HUDEP-2 (cell line): ENCODE results near the gene TBXAS1.

Experiments used
- DNase-seq, 76 experiments: peaks; one replicate each; lab custom pipeline; 2025; ENCODE audit not compliant: unreplicated experiment in 76 of 76; lab: John Stamatoyannopoulos, UW

The TBXAS1 gene

GRCh38 chr7:140059273-140060242, 230.5 kb downstream of the TBXAS1 start:
- peak in 75 of 76 experiments; percentile 59 to 97 (median 90) for DNase-seq

GRCh38 chr7:140060243-140060630, 231.2 kb downstream of the TBXAS1 start:
- DNase-seq = peak in 1 of 76 experiments; percentile 18

GRCh38 chr7:140060788-140061606, 231.9 kb downstream of the TBXAS1 start:
- peak in 75 of 76 experiments; percentile 34 to 93 (median 82) for DNase-seq

- DNase-seq = no peak
These were observed 232.5 kb downstream of the TBXAS1 start for GRCh38 chr7:140061607-140061930.

GRCh38 chr7:140062118-140062527, 233.1 kb downstream of the TBXAS1 start:
- peak in 5 of 76 experiments; percentile 12 to 29 (median 24) for DNase-seq

- peak in 72 of 76 experiments; percentile 5 to 84 (median 64) for DNase-seq
These were observed 233.7 kb downstream of the TBXAS1 start, which contains the start of gene PARP12 for GRCh38 chr7:140062528-140063299. TSS of gene PARP12 (minus strand) at chr7:140062951. CDS start at chr7:140062847, 104 bp downstream.

GRCh38 chr7:140067052-140067451, 238.0 kb downstream of the TBXAS1 start:
- no peak for DNase-seq

- DNase-seq = no peak
These were observed 239.0 kb downstream of the TBXAS1 start for GRCh38 chr7:140068033-140068432.

- no peak for DNase-seq
These were observed 240.4 kb downstream of the TBXAS1 start for GRCh38 chr7:140069298-140069949.
